Activated CD4-positive, alpha-beta T cell treated with anti-CD3 and anti-CD28 coated beads for 4 hours (primary cell): ENCODE data around the gene RTEL1.
"Not testable (repeated sequence)": the region's sequence is repeated elsewhere in the genome, so short reads cannot be mapped to it uniquely, and the experiment has no call there.

Source experiments
- DNase-seq, 2 donors: peaks; one replicate each; pipeline ENCODE4 v3.0.0-alpha.2; 2020

Gene RTEL1

GRCh38 chr20:63652192-63652980 lies 5.7 kb upstream of the RTEL1 start:
- DNase-seq = peak; percentile 59 to 62

- DNase-seq = peak; percentile 62 to 75
Measured at GRCh38 chr20:63653041-63653973, 4.8 kb upstream of the RTEL1 start, which contains the start of gene STMN3. STMN3 (minus strand) TSS chr20:63653424; CDS start chr20:63653345, 79 bp downstream.

DNA sequence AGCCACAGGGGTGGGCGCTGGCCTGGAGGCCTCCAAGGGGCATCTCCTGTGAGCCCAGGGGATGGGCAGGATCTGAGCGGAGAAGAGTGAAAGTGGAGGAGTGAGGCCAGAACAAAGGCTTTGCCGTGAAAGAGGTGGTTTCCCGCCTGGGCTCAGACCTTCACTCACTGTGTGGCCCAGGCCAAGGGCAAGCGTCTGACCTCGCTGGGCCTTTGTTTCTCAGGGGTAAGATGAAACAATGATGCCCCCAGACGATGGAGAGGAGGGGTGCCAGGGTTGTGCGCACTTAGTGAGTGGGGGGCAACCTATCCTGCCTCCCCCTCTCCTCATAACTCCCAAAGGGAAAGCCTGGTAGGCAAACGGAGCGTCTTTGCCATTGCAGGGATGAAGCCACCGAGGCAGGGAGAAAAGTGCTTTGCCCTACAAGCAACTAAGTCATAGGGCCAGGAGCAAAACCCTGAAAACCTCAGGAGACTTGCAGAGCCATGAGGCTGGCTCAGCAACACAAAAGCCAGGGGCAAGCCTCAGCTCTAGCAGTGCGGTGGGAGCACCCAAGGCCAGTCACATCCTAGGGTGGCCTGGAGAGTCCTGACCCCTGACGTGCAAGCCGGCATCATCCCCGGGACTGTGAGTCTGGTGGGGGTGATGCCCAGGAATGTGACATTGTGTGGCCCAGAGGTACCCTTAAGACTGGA lies 4.0 kb upstream of the RTEL1 start:
- DNase-seq = no peak

GRCh38 chr20:63655249-63655648 lies 2.9 kb upstream of the RTEL1 start:
- no peak for DNase-seq

- DNase-seq = no peak
Measured at GRCh38 chr20:63656451-63656850, 1.7 kb upstream of the RTEL1 start.

DNA sequence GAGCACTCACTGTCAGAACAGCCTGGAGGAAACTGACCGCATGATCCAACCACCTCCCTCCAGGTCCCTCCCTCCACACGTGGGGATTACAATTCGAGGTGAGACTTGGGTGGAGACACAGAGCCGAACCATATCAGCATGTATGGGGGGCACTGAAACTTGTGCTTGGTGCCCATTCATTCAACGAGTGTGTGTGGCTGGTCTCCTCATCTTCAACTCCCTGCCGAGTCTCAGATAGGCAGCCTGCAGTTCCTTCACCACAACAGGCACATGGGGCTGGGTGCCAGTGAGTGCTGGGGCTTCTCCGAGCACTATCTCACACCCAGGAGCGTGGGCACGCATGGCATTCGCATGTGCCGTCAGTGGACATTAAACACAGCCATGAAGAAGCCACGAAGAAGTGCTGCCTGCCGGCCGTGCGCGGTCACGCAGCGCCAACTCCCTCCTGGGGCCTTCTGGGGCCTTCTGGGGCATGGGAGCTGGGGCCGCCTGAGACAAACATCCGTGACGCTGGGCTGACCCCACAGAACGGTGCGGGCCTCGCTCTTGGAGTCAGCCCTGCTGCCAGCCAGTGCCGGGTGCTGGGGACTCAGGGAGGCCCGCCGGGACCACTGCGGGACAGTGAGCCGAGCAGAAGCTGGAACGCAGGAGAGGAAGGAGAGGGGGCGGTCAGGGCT lies 714 bp upstream of the RTEL1 start:
- DNase-seq = no peak

GRCh38 chr20:63658749-63659187 lies 656 bp downstream of the RTEL1 start:
- no peak for DNase-seq

- no peak for DNase-seq
Measured at GRCh38 chr20:63659370-63659769, 1.3 kb downstream of the RTEL1 start.

DNA sequence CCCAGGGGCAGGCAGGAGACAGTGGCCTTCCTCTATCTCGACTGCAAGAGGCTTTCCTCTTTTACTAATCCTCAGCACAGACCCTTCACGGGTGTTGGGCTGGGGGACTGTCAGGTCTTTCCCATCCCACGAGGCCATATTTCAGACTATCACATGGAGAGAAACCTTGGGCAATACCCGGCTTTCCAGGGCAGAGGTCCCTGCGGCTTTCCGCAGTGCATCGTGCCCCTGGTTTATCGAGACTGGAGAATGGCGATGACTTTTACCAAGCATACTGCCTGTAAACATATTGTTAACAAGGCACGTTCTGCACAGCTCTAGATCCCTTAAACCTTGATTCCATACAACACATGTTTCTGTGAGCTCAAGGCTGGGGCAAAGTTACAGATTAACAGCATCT lies 2.1 kb downstream of the RTEL1 start:
- DNase-seq = not testable (repeated sequence)

DNA sequence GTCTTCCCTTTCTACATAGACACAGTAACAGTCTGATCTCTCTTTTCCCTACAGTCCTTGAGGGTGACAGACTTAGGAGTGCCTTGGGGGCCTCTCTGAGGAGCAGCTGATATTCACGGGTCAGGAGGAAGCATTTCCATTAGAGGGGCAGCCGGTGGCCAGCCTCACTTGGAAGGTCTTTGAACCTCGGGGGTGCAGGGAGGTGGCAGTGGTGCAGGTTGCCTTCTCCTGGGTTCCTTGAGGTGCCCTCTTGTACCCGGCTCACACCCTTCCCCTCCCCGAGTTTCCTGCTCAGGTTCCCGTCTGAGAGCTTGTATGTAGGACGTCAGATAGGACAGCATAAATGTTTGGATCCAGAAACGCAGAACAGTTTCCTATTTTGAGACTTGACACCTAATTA lies 2.5 kb downstream of the RTEL1 start:
- no peak for DNase-seq

- DNase-seq = no peak
Measured at GRCh38 chr20:63661108-63661507, 3.0 kb downstream of the RTEL1 start.

GRCh38 chr20:63661959-63662812 lies 4.1 kb downstream of the RTEL1 start:
- no peak for DNase-seq

DNA sequence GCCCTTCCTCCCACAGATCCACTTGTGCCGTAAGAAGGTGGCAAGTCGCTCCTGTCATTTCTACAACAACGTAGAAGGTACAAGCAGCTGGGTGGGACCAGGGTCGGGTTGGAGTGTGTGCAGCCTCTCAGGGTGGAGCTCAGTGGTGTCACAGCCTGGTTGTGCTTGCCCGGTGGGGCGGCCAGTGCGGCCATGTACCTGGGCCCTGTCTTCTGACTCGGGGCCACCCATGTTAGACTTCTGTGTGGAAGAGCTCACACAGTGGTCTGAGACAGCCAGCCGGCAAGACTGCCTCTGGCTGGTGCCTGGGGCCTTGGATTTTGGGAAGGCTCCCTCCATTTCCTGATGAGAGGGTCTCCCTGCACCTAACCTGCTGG lies 4.7 kb downstream of the RTEL1 start:
- no peak for DNase-seq

GRCh38 chr20:63663332-63664066 lies 5.4 kb downstream of the RTEL1 start:
- no peak for DNase-seq

- no peak for DNase-seq
Measured at GRCh38 chr20:63664143-63664851, 6.2 kb downstream of the RTEL1 start.

- no peak for DNase-seq
Measured at GRCh38 chr20:63664861-63665594, 6.9 kb downstream of the RTEL1 start.

DNA sequence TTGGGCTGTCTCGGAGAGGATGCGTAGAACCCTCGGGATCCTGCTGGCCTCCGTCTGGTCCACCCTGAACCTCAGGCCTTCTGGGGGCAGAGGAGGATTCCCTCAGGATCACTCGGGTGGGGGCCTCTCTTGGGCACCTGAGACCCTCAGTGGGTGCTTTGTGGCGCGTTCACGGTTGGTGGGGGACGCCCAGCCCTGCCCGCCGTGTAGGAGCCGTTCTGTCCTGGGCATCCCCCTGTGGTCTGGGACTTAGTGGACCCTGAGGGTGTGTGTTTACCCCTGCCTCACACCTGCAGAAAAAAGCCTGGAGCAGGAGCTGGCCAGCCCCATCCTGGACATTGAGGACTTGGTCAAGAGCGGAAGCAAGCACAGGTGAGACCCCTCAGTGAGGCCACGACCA lies 7.6 kb downstream of the RTEL1 start:
- no peak for DNase-seq

GRCh38 chr20:63667858-63668257 lies 9.7 kb downstream of the RTEL1 start:
- DNase-seq = no peak

GRCh38 chr20:63668351-63668750 lies 10.2 kb downstream of the RTEL1 start:
- DNase-seq = no peak
